Medulla oblongata (tissue), 1 donor: Measurements from ENCODE around the gene CTNNA1.
"Not testable (repeated sequence)": the region's sequence is repeated elsewhere in the genome, so short reads cannot be mapped to it uniquely, and the experiment has no call there.

Source experiments
- DNase-seq: peaks from one replicate; pipeline ENCODE4 v3.0.0-alpha.2; 2015; ENCODE audit errors: extremely low spot score

Gene CTNNA1

DNA sequence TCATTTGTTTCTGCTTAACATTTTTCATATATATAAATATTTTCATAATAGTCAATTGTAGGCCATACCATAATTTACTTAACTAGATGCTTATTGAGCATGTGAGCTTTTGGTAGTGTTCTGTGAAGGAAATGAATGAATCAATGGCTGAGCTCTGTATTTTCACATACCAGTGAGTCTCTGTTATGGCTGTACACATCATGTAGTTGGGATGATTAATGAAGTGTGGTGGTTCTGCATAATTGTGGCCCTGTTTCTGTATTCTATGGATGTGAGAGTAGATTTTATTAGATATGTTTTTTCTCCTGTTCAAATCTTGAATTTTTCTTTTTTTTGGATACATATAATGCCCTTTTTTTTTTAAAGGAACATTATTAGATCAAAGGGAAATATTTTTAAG, 56.2 kb downstream of the CTNNA1 start:
- DNase-seq, result no peak

DNA sequence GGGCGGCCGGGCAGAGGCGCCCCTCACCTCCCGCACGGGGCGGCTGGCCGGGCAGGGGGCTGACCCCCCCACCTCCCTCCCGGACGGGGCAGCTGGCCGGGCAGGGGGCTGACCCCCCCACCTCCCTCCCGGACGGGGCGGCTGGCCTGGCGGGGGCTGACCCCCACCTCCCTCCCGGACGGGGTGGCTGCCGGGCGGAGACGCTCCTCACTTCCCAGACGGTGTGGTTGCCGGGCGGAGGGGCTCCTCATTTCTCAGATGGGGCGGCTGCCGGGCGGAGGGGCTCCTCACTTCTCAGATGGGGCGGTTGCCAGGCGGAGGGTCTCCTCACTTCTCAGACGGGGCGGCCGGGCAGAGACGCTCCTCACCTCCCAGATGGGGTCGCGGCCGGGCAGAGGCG, 57.6 kb downstream of the CTNNA1 start:
- DNase-seq, result not testable (repeated sequence)

DNA sequence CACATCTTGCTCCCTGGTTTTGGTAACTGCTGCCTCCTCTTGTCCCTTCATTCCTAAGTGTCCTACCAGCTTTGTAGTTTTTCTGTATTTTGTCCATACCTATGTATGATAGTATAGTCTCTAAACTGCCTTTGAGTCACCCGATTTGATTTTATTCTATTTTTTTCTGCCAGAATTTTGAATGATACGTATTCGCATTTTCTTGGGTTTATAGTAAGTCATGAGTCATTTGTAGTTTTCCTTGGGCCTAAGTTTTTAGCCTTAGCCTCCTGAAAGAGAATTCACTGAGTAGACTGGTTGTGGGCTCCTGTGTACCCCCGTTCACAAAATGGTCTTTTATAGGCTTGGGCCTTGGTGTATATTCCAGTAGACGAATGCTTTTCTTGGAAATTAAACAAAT, 62.3 kb downstream of the CTNNA1 start:
- DNase-seq, result no peak

DNA sequence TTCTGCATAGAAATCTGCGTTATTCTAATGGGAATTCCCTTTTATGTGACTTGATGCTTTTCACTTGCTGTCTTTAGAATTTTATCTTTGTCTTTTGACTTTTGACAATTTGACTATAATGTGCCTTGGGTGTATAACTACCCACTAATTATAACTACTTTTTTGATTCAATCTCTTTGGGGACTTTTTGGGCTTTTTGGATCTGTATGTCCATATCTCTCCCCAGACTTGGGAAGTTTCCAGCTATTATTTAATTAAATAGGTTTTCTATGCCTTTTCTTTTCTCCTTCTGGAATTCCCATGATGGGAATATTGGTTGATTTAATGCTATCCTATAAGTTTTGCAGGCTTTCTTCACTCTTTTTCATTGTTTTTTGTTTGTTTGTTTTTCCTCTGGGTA, 64.0 kb downstream of the CTNNA1 start:
- no peak for DNase-seq

DNA sequence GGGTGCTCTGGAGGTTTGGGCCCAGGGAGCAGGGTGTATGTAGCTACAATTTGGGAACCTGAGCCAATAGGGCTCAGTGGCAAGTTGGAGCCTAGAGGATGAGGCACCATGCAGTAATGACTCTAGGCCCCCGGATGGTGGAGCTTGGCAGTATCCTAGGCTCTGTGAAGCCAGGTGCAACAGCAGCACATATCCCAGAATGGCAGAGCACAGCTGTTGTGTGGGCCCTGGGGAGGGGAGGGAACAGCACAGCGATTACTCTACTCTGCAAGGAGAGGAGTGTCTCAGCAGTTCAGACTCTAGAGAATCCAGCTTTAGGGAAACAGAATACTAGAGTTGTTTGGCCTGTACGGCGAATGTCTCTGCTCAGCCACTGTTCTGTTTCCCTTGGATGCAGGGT, 65.9 kb downstream of the CTNNA1 start:
- DNase-seq, result no peak

DNA sequence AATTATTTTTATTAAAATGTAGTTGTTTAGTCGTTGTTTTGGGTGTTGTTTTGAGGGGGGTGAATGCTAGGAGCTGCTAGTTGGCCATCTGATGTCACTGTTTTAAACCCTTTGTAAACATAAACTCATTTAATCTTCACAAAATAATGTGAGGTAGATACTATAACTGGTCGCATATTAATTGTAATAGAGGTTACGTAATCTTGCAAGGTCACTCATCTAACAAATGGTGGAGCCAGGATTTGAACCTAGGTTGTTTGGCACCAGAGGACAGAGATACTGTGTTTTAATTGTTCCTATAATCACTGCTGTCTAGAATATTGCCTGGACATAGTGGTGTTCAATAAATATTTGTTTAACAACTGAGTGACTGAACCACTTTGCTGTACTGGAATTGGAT, 67.5 kb downstream of the CTNNA1 start:
- DNase-seq, result no peak

DNA sequence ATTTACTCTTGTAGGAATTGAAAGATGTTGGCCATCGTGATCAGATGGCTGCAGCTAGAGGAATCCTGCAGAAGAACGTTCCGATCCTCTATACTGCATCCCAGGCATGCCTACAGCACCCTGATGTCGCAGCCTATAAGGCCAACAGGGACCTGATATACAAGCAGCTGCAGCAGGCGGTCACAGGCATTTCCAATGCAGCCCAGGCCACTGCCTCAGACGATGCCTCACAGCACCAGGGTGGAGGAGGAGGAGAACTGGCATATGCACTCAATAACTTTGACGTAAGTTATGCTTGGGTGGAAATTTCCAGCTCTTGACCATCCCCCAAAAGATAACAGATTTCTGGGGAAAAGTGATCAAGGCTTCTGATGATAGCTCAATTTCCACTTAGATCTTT, 71.3 kb downstream of the CTNNA1 start:
- DNase-seq, result no peak

DNA sequence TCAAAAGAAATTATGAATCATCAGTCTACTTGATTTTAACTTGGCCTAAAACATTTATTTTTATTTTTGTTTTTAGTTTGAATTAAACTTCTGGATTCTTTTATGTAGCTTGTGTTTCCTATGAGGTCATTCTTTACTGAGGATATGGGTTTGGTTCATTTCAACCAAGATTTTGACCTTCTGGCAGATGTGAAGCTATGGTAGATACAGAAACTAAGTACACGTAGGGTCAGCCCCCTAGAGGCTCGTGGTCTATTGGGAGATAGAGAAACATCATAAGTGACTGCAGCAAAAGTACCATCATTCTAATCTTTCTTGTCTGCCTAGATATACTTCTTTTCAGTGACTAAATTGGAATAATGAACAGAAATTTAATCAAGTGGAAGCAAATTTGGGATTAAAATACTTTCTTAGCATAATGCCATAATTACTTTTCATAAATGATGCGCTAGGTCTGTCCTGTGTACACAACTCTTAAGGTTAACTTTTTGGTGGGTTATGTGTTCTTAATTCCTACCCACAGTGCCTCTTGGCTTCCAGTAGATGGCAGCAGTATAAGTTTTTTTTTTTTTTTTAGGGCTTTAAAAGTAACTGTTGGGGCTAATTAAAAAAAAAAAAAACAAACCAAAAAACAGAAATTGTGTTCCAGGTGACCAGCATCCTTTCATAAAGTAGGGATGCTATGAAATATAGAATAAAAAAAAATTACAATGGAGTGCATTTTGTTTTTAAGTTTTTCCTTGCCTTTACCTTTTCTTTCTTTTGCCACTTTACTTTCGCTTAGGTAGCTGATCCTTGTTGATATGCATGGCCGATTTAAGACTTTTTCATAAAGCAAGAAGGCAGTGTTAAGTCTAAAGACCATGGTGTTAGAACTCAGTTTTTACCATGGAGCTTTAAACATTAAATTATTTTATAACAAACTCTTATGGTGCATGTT, 72.0 kb downstream of the CTNNA1 start:
- DNase-seq, result no peak

DNA sequence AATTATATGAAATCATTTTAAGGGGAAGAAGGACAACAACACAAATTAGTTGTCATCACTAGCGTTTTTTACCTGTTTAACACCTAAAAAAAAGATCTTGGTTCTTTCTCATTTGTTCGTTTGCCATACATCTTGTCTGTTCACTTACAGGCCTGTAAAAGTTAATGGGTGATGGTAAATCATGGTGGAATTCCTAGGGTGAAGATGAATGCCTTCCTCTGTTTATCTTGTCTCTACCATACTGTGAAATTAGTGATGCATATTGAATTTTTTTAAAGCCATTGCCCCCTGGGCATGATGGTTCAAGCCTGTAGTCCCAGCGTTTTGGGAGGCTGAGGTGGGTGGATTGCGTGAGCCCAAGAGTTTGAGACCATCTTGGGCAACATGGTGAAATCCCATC, 75.3 kb downstream of the CTNNA1 start:
- no peak for DNase-seq

DNA sequence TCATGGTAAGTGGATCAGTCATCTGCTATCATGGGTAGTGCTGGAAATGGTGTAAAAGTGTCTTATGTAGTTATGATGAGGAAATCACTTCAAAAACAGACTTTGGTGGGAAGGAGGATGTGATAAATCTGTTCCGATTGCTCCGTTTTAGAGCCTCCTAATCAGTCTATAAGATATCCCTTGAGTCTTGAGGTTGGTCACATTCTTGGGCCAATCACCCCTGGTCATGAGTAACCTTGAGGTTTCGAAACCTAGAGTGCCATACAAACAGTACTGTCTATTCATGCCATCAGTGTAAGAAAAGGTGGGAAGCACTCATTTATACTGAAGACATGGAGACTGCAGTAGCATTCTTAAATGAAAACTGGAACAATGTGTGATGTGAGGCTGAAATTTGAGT, 76.1 kb downstream of the CTNNA1 start:
- no peak for DNase-seq

DNA sequence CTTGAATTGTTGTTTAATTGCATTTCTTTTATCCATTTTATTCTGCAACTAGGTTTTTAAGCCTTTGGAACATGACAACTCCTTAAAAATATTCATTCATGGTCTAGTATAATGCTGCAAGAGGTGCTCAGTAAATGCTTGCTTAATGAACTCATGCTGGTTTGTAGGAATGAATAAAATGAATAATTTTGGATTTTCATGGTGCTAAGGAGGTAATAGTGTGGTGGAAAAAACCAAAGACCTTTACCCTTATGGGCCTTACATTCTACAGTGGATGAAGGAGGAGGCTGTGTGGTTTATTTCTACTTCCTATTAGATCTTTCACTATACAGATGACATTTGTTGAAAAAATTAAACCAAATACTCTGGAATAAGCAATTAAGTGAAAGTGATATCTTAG, 78.5 kb downstream of the CTNNA1 start:
- no peak for DNase-seq

DNA sequence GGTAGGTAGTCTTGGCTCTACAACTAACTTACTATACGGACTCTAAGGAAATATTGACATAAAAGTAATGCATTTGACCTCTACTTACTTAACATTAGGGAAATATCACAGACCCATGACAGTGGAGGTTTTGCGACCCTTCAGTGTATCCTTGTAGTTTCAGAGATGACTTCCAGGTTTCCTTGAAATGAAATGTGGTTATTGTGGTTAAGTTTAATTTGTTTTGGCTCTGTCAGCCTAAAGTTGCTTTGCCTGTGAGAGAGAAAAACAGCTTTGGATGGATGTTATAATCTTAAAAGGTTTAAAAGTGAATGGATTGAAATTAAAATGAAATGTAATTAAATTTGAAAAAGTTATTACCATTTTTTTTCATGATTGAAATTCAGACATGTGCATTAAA, 79.0 kb downstream of the CTNNA1 start:
- DNase-seq, result no peak

DNA sequence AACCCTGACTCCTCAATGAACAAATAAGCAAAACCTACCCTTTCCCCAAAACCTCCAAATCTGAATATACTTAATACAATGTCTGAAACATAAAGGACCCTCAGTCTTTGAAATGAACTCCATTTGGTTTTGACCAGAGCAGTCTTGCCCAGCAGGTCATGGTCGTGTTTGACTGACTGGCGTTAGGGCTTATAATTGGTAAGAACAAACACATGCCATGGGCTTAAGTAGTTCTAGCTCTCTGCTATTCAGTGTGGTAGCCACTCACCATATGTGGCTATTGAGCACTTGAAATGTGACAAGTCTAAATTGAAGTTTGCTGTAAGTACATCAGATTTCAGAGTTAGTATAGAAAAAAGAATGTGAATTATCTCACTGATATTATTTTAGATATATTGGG, 79.9 kb downstream of the CTNNA1 start:
- no peak for DNase-seq

DNA sequence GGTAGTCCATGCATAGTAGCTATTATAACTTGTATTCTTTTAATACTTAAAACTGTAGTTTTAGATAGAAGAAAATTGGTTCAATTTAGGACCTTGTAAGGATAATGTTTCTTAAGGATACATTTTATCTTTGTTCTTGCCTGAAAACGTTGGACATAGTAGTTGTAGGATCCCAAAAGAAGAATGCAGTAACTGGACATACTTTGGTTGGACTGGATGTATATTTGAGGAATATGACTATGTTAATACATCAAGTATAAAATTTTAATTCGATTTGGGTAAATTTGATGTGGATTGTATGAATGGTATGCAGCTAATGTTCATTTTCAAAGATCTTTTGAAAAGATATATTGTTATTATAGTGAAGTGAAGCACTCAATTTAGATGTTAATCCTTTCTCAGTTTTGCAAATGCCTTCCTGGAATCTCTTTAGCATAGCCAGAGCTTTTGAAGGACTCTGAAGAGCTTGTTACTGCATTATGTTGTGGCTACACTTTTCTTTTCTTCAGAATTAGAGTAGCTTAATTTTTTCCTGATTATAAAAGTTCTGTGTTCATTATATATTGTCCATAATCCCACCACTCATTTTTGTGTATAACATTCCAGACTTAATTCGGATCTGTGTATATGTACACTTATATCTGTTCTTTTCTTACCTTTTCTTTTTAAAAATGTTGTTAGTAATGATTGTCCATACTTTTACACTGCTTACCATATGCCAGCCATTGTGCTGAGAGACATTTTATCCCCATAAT, 80.7 kb downstream of the CTNNA1 start:
- DNase-seq, result no peak

DNA sequence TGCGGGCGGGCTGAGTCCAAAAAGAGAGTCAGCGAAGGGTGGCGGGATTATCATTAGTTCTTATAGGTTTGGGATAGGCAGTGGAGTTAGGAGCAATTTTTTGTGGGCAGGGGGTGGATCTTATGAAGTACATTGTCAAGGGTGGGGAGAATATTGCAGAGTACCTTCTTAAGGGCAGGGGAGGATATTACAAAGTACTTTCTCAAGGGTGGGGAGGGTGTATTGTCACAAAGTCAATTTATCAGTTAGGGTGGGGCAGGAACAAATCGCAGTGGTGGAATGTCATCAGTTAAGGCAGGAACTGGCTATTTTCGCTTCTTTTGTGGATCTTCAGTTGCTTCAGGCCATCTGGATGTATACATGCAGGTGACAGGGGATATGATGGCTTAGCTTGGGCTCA, 81.6 kb downstream of the CTNNA1 start:
- DNase-seq, result not testable (repeated sequence)

DNA sequence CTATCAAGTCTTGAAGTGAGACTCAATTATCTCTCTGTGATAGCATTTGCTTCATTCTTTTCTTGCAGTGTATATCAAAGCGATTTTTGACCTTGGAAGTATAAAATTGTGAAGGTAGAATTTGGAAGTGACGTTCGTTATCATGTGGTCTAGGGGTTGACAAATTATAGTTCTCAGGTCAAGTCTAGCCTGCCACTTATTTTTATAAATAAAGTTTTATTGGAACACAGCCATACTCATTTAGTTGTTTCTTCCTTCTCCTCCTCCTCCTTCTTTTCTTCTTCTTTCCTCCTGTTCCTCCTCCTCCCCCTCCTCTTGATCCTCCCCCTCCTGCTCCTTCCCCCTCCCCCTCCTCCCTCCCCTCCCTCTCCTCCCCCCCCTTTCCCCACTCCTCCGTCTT, 83.9 kb downstream of the CTNNA1 start:
- DNase-seq, result no peak

DNA sequence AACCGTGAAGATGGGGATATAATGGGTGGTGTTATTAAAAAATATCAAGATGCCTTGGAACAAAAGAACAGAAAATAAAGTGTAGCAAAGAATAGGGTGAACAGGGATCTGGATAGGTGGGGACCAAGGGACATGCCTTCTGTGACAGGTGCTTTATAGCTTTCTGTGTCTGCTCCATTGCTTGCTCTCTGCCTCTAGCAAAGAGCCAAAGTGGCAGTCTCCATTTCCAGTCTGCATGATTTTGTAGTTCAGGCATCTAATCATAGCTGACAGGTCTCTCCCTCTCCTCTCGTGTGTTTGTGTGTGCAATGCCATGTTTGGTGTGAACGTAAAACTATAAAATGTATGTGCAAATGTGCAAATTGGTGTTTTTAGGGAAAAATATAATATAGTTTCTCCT, 86.9 kb downstream of the CTNNA1 start:
- no peak for DNase-seq

DNA sequence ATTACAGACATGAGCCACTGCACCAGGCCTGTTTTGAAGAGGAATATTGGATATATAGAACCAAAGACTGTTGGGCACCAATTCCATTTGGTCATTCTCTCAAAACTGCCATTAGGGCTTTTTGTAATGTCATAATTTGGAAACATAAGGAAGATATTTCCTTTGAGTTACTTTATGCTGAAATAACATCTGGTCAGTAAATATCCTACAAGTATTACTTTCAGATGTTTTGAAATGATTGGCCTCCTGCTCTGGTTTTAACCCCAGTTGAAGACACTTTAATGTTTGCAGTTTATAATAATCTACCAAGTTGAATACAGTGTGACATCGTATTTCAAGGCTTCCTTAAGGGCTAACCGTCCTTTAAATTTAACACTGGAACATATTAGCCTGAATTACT, 88.3 kb downstream of the CTNNA1 start:
- DNase-seq, result no peak

DNA sequence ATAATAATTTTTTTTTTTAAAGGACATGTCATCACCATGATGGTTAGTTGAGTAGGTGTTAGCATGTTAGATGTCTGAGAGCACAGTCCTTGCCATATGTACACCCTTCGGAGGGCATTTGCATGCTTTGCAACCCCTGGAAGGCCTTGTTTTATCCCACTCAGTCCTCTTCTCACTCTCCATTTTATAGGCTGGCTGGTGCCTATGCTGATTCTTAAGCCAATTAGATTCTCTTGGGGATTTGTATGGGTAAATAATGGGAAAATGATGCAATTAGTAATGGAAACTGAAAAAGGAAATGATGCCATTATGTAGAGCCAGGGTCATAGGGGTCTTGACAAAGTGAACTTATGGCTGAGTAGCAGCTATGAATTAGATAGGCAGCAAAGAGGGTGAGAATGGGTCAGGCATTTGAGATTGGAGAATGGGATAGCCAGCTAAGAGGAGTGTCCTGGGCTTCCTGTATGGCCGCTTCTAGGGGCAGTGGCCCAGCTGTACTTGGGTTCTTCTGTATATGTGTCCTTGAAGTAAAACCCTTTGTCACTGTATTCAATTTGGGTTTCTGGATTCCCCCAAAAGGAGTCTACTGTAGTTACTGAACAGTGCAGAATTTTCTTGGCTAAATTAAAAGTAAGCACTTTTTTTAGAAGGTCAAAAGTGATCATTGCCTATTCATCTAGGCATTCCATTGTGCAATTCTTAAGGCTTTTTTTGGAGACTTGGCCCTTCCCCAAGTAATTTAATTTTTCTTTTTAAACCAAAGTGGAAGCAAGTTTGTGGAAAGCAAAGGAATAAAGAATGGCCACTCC, 90.3 kb downstream of the CTNNA1 start:
- DNase-seq, result no peak

DNA sequence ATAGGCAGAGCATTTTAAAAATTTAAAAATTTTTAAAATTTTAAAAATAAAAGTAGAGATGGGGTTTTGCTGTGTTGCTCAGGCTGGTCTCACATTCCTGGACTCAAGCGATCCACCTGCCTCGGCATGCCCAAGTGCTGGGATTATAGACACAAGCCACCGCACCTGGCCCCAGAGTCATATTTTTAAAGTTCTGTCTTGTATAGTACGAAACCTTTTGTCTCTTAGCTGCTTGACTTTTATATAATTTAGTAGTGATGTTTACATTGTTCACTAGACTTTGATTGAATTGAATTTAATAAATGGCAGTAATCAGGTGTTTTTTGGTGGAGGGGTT, 90.9 kb downstream of the CTNNA1 start:
- DNase-seq, result no peak

DNA sequence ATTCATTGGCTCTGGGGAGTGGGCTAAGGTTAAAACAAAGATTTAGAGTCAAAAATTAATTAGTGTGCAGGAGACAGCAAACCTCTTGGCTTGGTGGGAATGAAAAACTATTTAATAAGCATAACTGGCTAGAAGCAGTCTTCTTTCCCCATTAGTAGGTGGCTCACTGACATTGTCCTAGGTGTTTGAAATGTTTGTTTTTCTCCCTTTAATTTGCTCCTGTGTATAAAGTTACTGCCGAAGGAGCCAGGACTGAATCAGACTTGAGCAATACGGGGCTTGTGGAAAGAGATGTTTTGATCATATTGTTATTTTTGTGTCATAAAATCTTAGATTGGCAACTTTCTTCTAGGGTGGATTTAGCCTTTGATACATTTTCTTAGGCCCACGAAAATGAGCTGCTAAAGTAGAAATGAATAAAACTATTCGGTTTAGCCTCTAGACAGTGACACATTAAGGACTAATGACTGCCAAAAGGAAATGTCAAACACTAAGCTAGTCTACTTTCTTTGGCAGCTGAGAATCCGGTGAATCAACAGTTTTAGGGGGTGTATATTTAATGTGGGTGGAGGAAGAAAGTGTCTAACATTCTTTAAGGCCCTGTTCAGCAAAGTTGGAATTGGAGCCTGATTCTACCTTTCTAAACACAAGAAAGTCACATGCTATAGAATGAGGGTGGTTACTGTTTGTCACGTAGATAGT, 91.7 kb downstream of the CTNNA1 start:
- DNase-seq, result peak; percentile 42

DNA sequence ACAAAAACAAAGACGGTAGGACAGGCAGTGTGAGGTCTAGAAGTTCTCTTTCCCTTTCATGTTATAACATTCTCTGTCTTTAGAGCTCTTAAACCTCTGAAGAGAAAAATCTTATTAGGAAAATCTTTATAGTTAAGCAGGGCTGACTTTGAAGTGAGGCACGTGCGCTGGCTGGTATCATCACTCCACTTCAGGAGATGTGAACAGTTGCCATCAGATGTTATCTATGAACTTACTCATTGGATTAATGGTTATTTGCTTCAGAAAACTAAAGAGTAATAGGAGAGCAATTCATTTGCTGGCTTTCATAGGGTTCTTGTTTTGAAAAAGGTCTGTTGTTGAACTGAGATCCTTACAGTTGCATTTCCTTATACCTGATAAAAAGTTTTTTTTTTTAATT, 96.2 kb downstream of the CTNNA1 start:
- no peak for DNase-seq
